Measurements from ENCODE around the gene ECHDC1.
A peak's percentile ranks its signal among the peaks of the same experiment; 100 is the strongest.

DNA sequence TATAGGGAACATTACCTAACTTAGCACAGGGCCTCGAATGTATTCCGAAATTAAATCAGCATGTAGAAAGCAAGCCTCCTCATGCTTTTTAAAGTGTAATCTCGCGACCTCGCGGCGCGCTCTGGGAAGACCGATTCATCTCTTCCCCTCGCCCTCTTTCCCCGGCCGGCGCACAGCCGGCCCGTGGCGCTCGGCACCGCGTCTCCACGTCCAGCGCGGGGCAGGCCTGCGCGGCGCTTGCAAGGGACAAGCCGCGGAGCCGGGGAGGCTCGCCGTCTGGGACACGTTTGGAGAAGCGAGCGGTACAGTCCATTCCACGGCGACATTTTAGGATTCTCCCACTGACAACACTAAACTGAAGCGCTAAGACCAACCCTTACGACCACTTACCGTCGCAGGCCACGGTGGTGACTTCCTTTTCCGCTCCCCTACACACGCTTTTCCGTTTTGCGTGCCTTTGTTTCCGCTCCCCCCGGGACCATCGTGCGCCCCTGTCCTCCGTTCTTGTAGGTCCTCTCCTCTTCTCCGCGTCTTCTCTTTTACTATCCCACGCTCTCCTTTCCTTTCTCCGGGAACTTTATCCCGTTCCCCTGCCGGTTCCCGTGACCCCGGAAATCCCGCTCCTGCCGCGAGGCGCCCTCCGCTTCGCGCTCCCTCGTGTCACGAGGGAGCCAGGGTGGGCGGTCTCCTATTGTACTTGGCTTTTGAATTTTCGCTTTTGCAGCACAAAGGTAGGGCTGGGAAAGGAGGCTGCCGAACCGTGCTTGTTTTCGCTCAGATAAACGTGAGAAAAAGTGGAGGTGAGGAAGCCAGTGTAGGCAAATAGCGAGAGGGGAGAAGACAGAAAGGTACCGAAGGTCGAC is at the start of gene ECHDC1:
- TF ChIP-seq, protein P1, sequence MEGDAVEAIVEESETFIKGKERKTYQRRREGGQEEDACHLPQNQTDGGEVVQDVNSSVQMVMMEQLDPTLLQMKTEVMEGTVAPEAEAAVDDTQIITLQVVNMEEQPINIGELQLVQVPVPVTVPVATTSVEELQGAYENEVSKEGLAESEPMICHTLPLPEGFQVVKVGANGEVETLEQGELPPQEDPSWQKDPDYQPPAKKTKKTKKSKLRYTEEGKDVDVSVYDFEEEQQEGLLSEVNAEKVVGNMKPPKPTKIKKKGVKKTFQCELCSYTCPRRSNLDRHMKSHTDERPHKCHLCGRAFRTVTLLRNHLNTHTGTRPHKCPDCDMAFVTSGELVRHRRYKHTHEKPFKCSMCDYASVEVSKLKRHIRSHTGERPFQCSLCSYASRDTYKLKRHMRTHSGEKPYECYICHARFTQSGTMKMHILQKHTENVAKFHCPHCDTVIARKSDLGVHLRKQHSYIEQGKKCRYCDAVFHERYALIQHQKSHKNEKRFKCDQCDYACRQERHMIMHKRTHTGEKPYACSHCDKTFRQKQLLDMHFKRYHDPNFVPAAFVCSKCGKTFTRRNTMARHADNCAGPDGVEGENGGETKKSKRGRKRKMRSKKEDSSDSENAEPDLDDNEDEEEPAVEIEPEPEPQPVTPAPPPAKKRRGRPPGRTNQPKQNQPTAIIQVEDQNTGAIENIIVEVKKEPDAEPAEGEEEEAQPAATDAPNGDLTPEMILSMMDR (IDR thresholded peaks at IDR 0.05), result peak in 2 of 6 experiments; percentile 11 to 15
- TF ChIP-seq POLR2A (IDR thresholded peaks at IDR 0.05), result peak in 1 of 4 donors; percentile 43
